HG03159 (cell line): ENCODE results near the gene COQ8B.
A peak's percentile ranks its signal among the peaks of the same experiment; 100 is the strongest.
"Not testable (repeated sequence)": the region's sequence is repeated elsewhere in the genome, so short reads cannot be mapped to it uniquely, and the experiment has no call there.

Experiments
- ATAC-seq: cut with Tn5 transposase; IDR thresholded peaks from one replicate; pipeline ENCODE4 v1.9.1; 2021; ENCODE audit warnings: mild to moderate bottlenecking, moderate library complexity; ENCODE audit not compliant: unreplicated experiment

The COQ8B gene

DNA sequence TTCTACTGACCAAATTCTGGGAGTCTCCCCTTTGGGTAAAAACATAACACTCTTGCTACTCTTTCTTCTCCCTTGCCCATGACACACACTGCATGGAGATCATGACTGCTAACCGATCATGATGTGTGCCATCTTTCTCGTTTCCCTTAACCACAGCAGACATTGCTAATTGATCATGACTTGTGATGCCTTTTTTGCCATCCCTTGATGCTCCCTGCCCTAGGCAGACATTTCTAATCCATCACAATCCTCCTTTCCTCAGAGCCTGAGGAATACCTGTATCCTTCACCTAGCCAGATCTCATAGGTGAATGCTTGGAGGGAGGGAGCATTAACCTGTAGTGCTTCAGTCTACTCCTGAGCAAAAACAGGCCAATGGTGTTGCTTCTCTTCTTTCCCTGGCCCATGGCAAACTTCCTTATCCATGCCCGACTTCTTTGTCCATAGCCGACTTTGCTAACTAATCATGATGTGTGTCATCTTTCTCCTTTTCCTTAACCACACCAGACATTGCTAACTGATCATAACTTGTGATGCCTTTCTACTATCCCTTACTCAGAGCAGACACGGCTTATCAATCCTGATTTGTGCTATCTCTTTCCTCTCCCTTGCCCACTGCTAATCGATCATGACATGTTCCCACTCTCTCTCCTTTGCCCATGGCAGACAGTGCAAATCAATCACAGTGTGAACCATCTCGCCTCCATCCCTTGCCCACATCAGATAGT, 44.0 kb downstream of the COQ8B start:
- no peak for ATAC-seq

DNA sequence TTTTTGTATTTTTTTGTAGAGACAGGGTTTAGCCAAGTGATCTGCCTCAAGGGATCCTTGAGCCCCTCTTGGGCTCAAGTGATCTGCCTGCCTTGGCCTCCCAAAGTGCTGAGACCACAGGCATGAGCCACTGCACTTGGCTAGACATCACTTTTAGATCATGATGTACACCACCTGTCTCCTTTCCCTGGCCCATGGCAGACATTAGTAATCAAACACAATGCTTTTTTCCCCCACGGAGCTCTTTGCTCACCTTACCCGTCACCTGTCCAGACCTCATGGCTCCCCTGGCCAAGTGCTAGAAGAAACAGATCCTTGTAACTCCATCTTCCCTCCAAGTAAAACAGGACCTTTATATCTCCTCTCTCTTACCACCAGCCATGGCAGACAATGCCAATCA, 44.6 kb downstream of the COQ8B start:
- no peak for ATAC-seq

DNA sequence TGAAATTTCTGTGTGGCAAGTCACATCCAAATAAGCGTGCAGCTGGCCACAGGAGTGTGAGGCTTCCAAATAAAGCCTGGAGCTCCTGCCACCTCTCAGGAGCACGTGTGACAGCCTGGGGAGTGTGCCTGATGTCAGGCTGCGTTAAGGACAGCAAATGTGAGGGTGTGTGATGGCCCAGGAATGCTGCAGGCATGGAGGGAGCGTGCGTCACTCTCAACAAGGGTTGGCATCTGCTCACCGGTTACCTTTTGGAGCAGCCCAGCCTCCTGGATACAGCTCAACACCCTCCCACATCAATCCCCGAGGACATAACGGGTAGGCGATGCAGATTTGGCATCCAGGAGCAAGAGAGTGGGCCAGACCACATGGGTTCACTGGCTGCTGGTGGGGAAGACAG, 45.3 kb downstream of the COQ8B start:
- no peak for ATAC-seq

DNA sequence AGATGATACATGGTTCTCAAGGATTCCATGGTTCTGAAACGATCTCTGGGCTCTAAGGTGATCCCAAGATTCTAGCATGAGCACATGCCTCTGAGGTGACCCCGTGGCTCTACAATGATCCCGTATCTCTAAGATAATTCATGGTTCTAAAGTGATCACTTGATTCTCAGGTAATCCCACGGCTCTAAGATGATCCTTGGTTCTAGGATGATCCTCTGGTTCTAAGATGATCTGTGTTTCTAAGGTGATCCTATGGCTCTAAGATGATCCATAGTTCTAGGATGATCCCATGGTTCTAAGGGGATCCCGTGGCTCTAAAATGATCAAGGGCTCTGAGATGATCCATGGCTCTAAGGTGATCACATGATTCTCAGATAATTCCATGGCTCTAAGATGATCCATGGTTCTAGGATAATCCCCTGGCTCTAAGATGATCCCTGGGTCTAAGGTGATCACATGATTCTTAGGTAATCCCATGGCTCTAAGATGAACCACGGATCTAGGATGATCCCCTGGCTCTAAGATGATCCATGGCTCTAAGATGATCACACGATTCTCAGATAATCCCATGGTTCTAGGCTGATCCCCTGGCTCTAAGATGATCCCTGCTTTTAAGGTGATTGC, 47.6 kb downstream of the COQ8B start:
- ATAC-seq, result no peak

DNA sequence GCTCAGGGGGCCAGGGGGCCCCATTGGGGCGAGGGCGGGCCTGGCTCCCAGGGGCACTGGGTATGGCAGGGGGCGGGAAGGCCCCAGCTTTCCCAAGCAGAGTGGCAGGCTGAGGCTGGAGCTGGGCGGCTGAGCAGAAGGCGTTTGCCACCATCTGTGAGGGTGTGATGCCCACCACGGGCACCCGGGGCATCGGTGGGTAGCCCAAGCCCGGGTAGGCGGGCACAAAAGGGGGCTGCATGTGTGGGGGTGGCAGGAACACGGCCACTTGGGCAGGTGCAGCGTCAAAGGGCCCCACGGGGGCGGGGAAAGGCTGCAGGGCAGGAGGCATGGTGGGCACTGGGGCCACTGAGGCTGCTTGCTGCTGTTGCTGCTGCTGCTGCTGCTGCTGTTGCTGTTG, 49.1 kb downstream of the COQ8B start:
- no peak for ATAC-seq

DNA sequence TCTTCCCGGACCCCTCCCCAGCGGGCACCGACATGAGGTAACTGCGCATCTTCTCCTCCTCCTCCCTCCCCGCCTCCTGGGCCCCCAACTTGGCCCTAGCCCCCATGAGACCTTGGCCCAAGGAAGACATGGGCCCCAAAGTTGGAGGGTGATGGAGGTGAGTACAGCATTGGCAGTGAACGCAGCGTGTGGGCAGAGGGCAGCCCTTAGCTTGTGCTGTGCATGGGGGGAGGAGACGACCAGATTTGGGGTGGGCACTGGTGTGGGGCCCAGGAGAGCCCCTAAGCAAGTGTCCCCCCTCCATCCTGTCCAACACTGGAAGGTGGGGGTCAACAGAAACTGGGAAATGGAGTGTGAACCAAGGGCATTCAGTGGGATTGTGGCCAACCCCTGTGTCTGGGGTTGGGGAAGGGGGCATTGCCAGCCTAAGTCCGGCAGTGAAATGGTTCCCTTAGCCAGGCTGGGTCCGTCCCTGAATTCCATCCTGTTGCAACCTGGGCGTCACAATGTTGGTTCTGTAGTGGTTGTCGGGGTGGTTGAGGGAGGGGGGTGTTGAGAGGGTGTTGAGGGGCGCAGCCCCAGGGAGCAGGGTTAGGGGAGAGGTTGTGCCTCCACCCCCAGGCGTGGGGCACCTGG, 49.8 kb downstream of the COQ8B start:
- ATAC-seq, result no peak

DNA sequence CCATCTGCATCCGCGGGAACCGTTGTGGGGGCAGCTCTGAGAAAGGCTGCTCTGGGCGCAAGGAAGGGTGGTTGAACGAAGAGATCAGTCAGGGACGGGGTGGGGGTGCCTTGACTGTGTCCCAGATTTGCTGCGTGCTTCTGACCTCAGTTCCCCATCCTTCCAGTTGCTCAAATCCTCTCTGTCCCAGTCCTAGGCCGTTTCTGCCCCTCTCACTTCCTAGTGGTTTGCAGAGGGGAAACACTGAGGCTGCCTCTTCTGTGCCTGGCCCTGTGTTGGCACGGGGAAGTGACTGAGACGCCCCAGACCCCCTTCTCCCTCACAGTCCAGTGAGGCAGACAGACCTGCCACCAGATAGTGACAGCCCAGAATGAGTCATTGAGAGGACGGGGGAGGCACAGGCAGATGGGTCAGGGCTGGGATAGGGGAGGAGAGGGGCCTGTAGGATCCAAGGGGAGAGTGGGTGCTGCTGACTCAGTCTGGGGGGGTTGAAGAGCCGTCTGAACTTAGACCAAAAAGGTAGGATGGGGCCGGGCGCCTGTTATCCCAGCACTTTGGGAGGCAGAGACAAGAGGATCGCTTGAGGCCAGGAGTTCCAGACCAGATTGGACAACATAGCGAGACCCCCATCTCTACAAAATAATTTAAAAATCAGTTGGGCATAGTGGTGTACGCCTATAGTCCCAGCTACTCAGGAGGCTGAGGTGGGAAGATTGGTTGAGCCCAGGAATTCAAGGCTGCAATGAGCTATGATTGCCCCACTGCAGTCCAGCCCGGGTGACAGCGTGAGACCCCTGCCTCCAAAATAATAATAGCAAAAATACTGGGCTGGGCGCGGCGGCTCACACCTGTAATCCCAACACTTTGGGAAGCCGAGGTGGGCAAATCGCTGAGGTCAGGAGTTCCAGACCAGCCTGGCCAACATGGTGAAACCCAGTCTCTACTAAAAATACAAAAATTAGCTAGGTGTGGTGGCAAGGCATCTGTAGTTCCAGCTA, 52.7 kb downstream of the COQ8B start:
- ATAC-seq, result no peak

DNA sequence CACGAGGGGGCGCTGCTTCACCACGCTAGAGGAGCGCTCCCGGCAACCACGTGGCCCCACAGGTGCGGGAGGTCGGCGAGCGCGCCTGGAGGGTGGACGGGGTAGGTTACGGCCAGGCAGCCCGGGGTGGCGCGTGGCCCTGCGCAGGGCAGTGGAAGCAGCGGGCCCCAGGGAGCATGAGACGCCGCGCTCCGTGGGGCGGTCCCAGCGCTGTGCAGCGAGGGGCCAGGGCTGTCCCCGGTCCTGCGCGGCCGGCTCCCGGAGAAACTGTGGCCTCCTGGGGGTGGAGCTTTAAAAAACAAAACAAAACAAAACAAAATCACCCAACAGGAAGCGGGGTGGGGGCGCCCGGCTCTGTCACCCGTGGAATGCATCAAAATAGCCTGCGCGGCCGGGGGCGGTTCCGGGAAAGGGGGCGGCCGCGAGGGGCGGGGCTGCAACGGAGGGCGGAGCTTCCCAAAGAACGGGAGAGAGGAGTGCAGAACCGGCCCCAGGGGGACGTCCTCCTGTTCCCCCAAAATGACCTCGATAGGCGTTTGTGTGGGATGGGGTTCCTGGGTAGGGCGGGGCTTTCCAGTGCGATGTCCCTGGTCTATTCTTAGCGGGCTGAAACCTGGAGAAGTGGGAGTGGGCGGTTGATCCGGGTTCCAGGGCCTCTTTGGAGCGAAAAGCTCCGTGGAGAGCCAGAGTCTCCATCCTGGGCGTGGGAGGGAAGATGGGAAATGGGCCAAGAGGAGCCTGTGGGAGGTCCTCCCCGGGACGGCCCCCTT, 53.6 kb downstream of the COQ8B start:
- ATAC-seq, result peak; percentile 86

DNA sequence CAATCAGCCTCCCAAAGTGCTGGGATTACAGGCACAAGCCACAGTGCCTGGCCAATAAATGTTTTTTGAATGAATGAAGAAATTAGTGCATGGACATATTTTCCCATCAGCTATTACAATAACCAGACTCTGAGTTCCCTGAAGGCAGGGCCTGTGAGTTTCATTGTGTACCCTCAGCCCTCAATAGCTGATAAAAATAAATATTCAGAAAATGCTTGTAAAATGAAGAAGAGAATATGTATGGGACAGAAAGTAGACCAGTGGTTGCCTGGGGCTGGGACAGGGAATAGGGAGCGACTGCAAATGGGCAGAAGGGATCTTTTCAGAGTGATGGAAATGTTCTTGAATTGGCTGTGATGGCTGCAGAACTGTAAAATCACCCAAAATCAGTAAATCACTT, 55.1 kb downstream of the COQ8B start:
- no peak for ATAC-seq

DNA sequence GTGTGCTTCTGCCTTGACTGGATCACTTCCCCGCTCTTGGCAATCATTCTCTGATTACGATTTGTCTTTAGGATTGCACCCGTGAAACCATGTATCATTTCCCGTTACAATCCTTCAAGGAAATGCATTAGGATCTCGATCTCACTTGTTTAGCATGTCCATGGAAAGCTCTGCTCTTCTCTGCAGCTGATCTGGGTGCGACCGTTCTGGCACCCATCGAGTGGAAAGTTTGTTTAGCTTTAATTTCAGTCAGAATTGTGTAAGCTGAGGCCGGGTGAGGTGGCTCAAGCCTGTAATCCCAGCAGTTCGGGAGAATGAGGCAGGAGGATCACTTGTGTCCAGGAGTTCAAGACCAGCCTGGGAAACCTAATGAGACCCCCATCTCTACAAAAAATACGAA, 57.1 kb downstream of the COQ8B start:
- no peak for ATAC-seq

DNA sequence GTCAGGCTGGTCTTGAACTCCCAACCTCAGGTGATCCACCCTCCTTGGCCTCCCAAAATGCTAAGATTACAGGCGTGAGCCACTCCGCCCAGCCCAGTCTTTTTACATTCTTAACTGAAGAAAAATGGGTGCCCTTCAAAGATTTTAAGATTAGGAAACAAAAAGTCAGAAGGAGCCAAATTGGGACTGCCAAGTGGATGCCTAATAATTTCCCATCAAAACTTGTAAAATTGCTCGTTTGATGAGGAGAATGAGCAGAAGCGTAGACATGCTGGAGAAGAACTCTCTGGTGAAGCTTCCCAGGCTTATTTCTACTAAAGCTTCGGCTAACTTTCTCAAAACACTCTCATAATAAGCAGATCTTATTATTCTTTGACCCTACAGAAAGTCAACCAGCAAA, 57.6 kb downstream of the COQ8B start:
- no peak for ATAC-seq

DNA sequence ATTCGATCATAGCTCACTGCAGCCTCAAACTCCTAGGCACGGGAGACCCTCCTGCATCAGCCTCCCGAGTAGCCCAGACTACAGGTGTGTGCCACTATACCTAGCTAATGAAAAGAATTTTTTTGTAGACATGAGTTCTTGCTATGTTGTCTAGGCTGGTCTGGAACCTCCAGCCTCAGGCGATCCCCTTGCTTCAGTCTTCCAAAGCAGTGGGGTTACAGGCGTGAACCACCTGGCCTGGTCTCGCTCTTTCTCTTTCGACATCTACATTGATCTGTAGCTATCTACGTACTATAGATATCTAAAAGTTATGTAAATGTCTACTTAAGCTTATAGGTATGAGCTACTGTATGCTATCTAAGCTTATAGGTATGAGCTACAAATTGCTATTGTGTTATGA, 58.7 kb downstream of the COQ8B start:
- ATAC-seq, result no peak

DNA sequence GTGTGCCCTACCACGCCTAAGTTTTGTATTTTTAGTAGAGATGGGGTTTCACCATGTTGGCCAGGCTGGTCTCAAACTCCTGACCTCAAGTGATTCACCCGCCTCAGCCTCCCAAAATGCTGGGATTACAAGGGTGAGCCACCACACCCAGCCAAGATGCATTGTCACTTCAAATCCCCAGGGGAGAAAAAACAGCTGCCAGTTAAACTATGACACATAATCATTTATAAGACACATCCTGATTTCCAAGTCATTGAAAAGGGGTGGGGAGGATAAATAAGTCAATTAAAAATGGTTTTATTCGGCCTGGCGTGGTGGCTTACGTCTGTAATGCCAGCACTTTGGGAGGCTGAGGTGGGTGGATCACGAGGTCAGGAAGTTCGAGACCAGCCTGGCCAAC, 61.0 kb downstream of the COQ8B start:
- not testable (repeated sequence) for ATAC-seq

DNA sequence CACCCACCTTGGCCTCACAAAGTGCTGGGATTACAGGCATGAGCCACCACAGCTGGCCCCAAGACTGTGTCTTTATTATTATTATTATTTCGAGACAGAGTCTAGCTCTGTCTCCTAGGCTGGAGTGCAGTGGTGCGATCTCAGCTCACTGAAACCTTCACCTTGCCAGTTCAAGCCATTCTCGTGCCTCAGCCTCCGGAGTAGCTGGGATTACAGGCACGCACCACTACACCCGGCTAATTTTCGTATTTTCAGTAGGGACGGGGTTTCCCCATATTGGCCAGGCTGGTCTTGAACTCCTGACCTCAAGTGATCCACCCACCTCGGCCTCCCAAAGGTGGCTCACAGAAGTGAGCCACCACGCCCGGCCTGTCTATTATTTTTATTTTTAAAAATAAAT, 64.4 kb downstream of the COQ8B start:
- not testable (repeated sequence) for ATAC-seq

DNA sequence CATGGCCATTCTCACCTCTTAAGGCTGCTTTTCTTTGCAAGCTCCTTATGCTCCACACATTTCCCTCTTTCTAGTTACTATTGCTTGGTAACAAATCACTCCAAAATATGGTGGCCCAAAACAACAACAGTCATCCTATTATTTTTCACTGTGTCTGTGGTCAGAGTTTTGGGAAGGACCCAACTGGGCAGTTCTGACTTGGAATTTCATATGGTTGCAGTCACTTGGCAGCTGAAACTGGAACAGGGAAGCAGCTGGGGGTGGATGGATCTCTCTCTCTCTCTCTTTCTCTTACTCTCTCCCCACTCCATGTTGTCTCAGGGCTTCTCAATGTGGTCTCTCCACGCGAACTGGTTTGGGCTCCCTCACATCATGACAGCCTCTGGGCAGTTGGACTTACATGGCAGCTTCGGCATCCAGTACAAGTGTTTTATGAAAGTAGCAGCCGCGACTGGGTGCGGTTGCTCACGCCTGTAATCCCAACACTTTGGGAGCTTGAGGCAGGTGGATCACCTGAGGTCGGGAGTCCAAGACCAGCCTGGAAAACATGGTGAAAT, 65.9 kb downstream of the COQ8B start:
- ATAC-seq, result no peak

DNA sequence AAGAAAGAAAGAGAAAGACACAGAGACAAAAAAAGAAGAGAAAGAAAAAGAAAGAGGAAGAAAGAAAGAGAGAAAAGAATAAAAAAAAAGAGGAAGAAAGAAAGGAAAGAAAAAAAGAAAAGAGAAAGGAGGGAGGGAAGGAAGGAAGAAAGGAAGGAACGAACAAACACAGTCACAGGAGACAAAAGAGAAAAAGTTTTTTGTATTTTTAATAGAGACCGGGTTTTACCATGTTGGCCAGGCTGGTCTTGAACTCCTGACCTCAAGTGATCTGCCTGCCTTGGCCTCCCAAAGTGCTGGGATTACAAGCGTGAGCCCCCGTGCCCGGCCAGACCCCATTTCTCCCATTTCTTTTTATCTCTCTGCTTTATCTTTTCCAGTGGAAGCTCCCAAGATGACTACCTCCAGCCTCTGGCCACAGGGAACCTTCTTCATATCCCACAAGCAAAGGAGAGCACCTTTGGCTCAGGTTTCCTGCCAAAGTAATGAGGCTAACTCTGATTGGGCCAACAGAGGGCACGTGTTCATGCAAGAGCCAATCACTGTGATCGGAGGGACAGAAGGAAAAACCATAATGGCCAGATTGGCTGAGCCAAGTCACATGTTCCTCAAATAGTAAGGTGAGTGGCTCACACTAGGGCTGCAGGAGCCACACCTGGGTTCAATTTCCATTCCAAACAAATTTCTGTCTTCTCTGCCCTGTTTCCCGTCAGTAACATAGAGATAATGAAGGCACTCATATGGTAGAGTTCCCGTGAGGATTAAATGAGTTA, 66.6 kb downstream of the COQ8B start:
- ATAC-seq, result not testable (repeated sequence)

DNA sequence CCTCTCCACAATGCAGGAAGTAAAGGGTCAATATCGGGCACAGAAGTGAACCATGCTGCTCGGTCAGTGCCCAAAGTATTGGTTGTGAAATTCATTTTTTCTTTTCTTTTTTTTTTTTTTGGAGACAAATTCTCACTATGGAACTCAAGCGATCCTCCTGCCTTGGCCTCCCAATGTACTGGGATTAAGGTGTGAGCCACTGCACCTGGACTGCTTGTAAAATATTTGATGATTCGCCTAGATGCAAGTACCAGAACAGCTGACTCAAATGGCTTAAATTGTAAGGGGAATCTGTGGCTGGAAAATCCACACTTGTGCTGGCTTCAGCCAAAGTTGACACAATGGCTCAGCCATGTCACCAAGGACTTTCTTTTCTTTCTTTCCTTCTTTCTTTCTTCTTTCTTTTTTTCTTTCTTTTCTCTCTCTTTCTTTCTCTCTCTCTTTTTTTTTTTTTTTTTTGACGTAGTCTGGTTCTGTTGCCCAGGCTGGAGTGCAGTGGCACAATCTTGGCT, 69.9 kb downstream of the COQ8B start:
- no peak for ATAC-seq

DNA sequence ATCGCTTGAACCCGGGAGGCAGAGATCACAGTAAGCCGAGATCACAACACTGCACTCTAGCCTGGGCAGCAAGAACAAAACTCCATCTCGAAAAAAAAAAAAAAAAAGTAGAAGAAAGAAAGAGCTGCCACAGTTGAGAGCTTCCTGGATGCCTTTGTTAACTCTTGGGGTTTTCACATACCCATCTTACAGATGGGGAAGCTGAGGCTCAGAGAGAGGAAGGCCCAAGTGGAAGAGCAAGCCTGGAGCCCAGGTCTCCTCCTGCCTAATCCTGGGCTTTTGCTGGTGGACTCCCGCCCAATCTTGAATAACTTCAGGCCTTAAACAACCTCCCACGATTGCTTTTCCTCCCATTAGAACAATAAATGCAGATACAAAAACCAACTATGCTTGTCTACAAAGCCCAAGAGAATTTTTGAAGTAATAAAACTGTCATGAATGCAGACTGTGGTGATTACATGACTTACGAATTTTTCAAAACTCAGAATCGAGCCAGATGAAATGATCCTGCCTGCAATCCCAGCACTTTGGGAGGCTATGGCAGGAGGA, 73.9 kb downstream of the COQ8B start:
- ATAC-seq, result no peak
